ENCODE data around the gene RRAD. TPM values are rescaled to one million over a fixed set of nuclear protein-coding genes. Genes with fewer than 3 reads are reported as not detected.

Gene RRAD
- total and polyA plus RNA-seq, 2 donors (not counting 3 experiments of a cell fraction or from before 2014, with no cell fraction given): 0.22 to 0.48 TPM

GRCh38 chr16:66894948-66895688 is 30.2 kb downstream of the RRAD start:
- Histone ChIP-seq H2AFZ (ENCODE audit: low read depth, low read length) (no peak overlapping the region), H3K9ac (replicated peaks; ENCODE audit: extremely low read depth, insufficient read depth, low read length) (no peak overlapping the region), H3K36me3 (ENCODE audit: control insufficient read depth in 2 of 2, extremely low read depth in 1 of 2, insufficient read depth in 2 of 2, low read length in 2 of 2) (no peaks in the 10 kb centered on the region), H3K27me3 (ENCODE audit: control insufficient read depth in 2 of 2, insufficient read depth in 2 of 2, low read length in 2 of 2) (no peaks in the 10 kb centered on the region), H3K4me2 (ENCODE audit: insufficient read depth, low read length) (no peak overlapping the region), H4K20me1 (replicated peaks; ENCODE audit: control insufficient read depth, extremely low read depth, insufficient read depth, low read length) (no peaks in the 10 kb centered on the region), H3K4me1 (ENCODE audit: control insufficient read depth, extremely low read depth, insufficient read depth, low read length) (peaks cover 5% of the 10 kb centered on the region), H3K27ac (ENCODE audit: insufficient read depth, low read depth, low read length) (no peak overlapping the region), H3K79me2 (ENCODE audit: control insufficient read depth, insufficient read depth, low read length) (no peaks in the 10 kb centered on the region), H3K9me3 (replicated peaks; ENCODE audit: control insufficient read depth, insufficient read depth, low read length) (no peaks in the 10 kb centered on the region), H3K4me3 (replicated peaks in 1 of 3; ENCODE audit: insufficient read depth in 1 of 3, low read depth in 1 of 3, low read length in 3 of 3) (no peak overlapping the region), H3K9me1 (replicated peaks; ENCODE audit: control insufficient read depth, extremely low read depth, insufficient read depth, low read length) (no peaks in the 10 kb centered on the region)
- CTCF ChIA-PET: interaction anchor here (0.8 to 5.2 kb wide), 33 partner anchors 8 to 286 kb away, joined by 3 to 72 read pairs (median 6); partner anchors contain the start of genes CDH16, CES3, CIAO2B and NAE1
- POLR2A ChIA-PET: no interaction called here
- FAIRE-seq (peak; percentile 90), DNase-seq (ENCODE audit: low read depth, low spot score) (peak; percentile 64)
- no TSS peak for BruUV-seq (replicated peaks)
- dilution Hi-C loops (cut with MboI; ENCODE audit: extremely low pct_ligation_motif_present, low sequenced_read_pairs): no loop called here
- TF ChIP-seq CTCF (IDR thresholded peaks at IDR 0.05; ENCODE audit: extremely low read depth in 1 of 2, insufficient read depth in 1 of 2, low read depth in 1 of 2, low read length in 2 of 2) (peak; percentile 74 to 89), POLR2A (IDR thresholded peaks at IDR 0.05; ENCODE audit: low read depth, low read length) (no peak)
- intact Hi-C loops (cut with micrococcal nuclease): loop anchor here (1.0 to 10.0 kb wide), 3 partner anchors 29 to 1960 kb away; no protein-coding TSS in a partner anchor

GRCh38 chr16:66894055-66894454 is 31.3 kb downstream of the RRAD start:
- intact Hi-C loops (cut with micrococcal nuclease): loop anchor here (10.0 kb wide), 1 partner anchor 1961 kb away; no protein-coding TSS in a partner anchor
- Histone ChIP-seq H2AFZ (ENCODE audit: low read depth, low read length) (no peak overlapping the region), H3K27ac (ENCODE audit: insufficient read depth, low read depth, low read length) (no peak overlapping the region), H3K4me2 (ENCODE audit: insufficient read depth, low read length) (no peak overlapping the region), H3K4me1 (ENCODE audit: control insufficient read depth, extremely low read depth, insufficient read depth, low read length) (no peaks in the 10 kb centered on the region), H3K9me1 (replicated peaks; ENCODE audit: control insufficient read depth, extremely low read depth, insufficient read depth, low read length) (no peaks in the 10 kb centered on the region), H3K4me3 (replicated peaks in 1 of 3; ENCODE audit: insufficient read depth in 1 of 3, low read depth in 1 of 3, low read length in 3 of 3) (no peak overlapping the region), H3K79me2 (ENCODE audit: control insufficient read depth, insufficient read depth, low read length) (no peaks in the 10 kb centered on the region), H3K27me3 (ENCODE audit: control insufficient read depth in 2 of 2, insufficient read depth in 2 of 2, low read length in 2 of 2) (no peaks in the 10 kb centered on the region), H3K36me3 (ENCODE audit: control insufficient read depth in 2 of 2, extremely low read depth in 1 of 2, insufficient read depth in 2 of 2, low read length in 2 of 2) (no peaks in the 10 kb centered on the region), H3K9ac (replicated peaks; ENCODE audit: extremely low read depth, insufficient read depth, low read length) (no peak overlapping the region), H3K9me3 (replicated peaks; ENCODE audit: control insufficient read depth, insufficient read depth, low read length) (no peaks in the 10 kb centered on the region), H4K20me1 (replicated peaks; ENCODE audit: control insufficient read depth, extremely low read depth, insufficient read depth, low read length) (no peaks in the 10 kb centered on the region)
- dilution Hi-C loops (cut with MboI; ENCODE audit: extremely low pct_ligation_motif_present, low sequenced_read_pairs): no loop called here
- ChIA-PET CTCF (interaction anchor here (0.6 to 5.2 kb wide), 8 partner anchors 9 to 261 kb away, joined by 3 to 72 read pairs (median 16); partner anchors contain the start of genes PDP2 and RRAD), POLR2A (no interaction called here)
- no TSS peak for BruUV-seq (replicated peaks)
- DNase-seq (ENCODE audit: low read depth, low spot score) (no peak), FAIRE-seq (no peak)
- no peak for TF ChIP-seq JUN (IDR thresholded peaks at IDR 0.05; ENCODE audit: borderline replicate concordance, insufficient read depth, insufficient read length, low read depth)
- no peak for TF ChIP-seq EZH2 (IDR thresholded peaks at IDR 0.05; ENCODE audit: borderline replicate concordance, low read depth, low read length, severe bottlenecking)
- TF ChIP-seq MAX (IDR thresholded peaks at IDR 0.05; ENCODE audit: insufficient read depth, insufficient read length): no peak
- TF ChIP-seq GATA2 (IDR thresholded peaks at IDR 0.05; ENCODE audit: insufficient read depth, insufficient read length, low read depth, low read length): no peak
- TF ChIP-seq POLR2AphosphoS5 (IDR thresholded peaks at IDR 0.05; ENCODE audit: insufficient read depth, low read depth, low read length): no peak
- TF ChIP-seq CTCF (IDR thresholded peaks at IDR 0.05; ENCODE audit: extremely low read depth in 1 of 2, insufficient read depth in 1 of 2, low read depth in 1 of 2, low read length in 2 of 2): no peak
